ENCODE measurements around the gene SLC47A2.

DNA sequence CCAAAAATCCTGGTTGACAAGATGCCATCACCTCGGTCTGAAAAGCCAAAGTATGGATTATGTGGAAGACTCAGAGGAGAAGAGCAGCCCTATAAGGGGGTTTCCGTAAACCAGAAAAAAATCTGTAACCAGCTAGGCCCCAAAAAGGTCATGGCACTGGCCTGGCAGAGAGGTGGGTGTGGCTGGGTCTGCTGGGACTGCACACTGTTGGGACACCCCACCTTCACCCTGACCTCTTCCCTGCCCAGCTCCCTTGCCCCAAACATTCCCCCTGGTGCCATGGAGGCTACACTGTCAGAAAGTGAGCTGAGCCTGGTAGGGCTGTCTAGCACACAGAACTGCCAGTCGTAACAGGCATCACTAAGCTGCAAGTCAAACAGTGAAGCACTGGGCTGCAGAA lies 6.5 kb downstream of the SLC47A2 start:
- TF ChIP-seq, protein P1, sequence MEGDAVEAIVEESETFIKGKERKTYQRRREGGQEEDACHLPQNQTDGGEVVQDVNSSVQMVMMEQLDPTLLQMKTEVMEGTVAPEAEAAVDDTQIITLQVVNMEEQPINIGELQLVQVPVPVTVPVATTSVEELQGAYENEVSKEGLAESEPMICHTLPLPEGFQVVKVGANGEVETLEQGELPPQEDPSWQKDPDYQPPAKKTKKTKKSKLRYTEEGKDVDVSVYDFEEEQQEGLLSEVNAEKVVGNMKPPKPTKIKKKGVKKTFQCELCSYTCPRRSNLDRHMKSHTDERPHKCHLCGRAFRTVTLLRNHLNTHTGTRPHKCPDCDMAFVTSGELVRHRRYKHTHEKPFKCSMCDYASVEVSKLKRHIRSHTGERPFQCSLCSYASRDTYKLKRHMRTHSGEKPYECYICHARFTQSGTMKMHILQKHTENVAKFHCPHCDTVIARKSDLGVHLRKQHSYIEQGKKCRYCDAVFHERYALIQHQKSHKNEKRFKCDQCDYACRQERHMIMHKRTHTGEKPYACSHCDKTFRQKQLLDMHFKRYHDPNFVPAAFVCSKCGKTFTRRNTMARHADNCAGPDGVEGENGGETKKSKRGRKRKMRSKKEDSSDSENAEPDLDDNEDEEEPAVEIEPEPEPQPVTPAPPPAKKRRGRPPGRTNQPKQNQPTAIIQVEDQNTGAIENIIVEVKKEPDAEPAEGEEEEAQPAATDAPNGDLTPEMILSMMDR (IDR thresholded peaks at IDR 0.05; ENCODE audit: low read depth, low read length) = no peak
- TF ChIP-seq EZH2phosphoT487 (IDR thresholded peaks at IDR 0.05; ENCODE audit: low read depth) = no peak
